SHP77 (cell line): Measurements from ENCODE around the gene ZBTB7A.

Experiments
- DNase-seq, 2 experiments: peaks; one replicate each; lab custom pipeline; 2025; lab: John Stamatoyannopoulos, UW

Gene ZBTB7A

GRCh38 chr19:4068047-4068966, 1.6 kb upstream of the ZBTB7A start:
- no peak for DNase-seq

- DNase-seq: no peak
These were observed 822 bp upstream of the ZBTB7A start for GRCh38 chr19:4067396-4068046.

GRCh38 chr19:4066176-4066606, 508 bp downstream of the ZBTB7A start:
- no peak for DNase-seq

- DNase-seq: peak; percentile 82 to 92
These were observed 1.1 kb downstream of the ZBTB7A start for GRCh38 chr19:4065430-4066175.

GRCh38 chr19:4064496-4065260, 2.0 kb downstream of the ZBTB7A start:
- peak in 1 of 2 experiments; percentile 16 for DNase-seq

GRCh38 chr19:4064149-4064495, 2.6 kb downstream of the ZBTB7A start:
- no peak for DNase-seq

GRCh38 chr19:4063369-4064148, 3.1 kb downstream of the ZBTB7A start:
- DNase-seq: no peak

- DNase-seq: no peak
These were observed 4.0 kb downstream of the ZBTB7A start for GRCh38 chr19:4062419-4063368.

- no peak for DNase-seq
These were observed 4.8 kb downstream of the ZBTB7A start for GRCh38 chr19:4061683-4062418.

GRCh38 chr19:4061178-4061682, 5.5 kb downstream of the ZBTB7A start:
- no peak for DNase-seq

- no peak for DNase-seq
These were observed 6.0 kb downstream of the ZBTB7A start for GRCh38 chr19:4060621-4061177.

- DNase-seq: no peak
These were observed 6.6 kb downstream of the ZBTB7A start for GRCh38 chr19:4059891-4060620.

- DNase-seq: no peak
These were observed 7.2 kb downstream of the ZBTB7A start for GRCh38 chr19:4059453-4059871.

- DNase-seq: no peak
These were observed 7.8 kb downstream of the ZBTB7A start for GRCh38 chr19:4058693-4059452.

GRCh38 chr19:4057931-4058692, 8.6 kb downstream of the ZBTB7A start:
- DNase-seq: no peak

GRCh38 chr19:4055209-4055552, 11.5 kb downstream of the ZBTB7A start:
- DNase-seq: no peak
